CD4-positive, alpha-beta T cell treated with Interleukin-12 subunit alpha and Interleukin-12 subunit beta, for 1 hour (primary cell): ENCODE data around the gene TET1.
A peak's percentile ranks its signal among the peaks of the same experiment; 100 is the strongest.
"Not testable (repeated sequence)": the region's sequence is repeated elsewhere in the genome, so short reads cannot be mapped to it uniquely, and the experiment has no call there.

ENCODE experiments used
- DNase-seq: peaks from one replicate; pipeline ENCODE4 v3.0.0-alpha.2; 2020

The TET1 gene

GRCh38 chr10:68720793-68721672, 160.9 kb downstream of the TET1 start, which contains the start of gene CCAR1:
Gene CCAR1 (plus strand): TSS chr10:68721239. CDS start chr10:68722505, 1,266 bp downstream.
- peak; percentile 97 for DNase-seq

- peak; percentile 14 for DNase-seq
These were observed 161.7 kb downstream of the TET1 start for GRCh38 chr10:68721673-68722335.

GRCh38 chr10:68725016-68725415, 164.9 kb downstream of the TET1 start:
- DNase-seq = no peak

GRCh38 chr10:68727146-68727545, 167.0 kb downstream of the TET1 start:
- no peak for DNase-seq

GRCh38 chr10:68732651-68733050, 172.5 kb downstream of the TET1 start:
- no peak for DNase-seq

GRCh38 chr10:68734349-68734748, 174.2 kb downstream of the TET1 start:
- DNase-seq = no peak

GRCh38 chr10:68735119-68735518, 175.0 kb downstream of the TET1 start:
- no peak for DNase-seq

GRCh38 chr10:68735739-68736138, 175.6 kb downstream of the TET1 start:
- not testable (repeated sequence) for DNase-seq

GRCh38 chr10:68740676-68741075, 180.5 kb downstream of the TET1 start:
- DNase-seq = not testable (repeated sequence)

- no peak for DNase-seq
These were observed 182.3 kb downstream of the TET1 start for GRCh38 chr10:68742397-68742796.
